ENCODE data around the gene ENOX1.

DNA sequence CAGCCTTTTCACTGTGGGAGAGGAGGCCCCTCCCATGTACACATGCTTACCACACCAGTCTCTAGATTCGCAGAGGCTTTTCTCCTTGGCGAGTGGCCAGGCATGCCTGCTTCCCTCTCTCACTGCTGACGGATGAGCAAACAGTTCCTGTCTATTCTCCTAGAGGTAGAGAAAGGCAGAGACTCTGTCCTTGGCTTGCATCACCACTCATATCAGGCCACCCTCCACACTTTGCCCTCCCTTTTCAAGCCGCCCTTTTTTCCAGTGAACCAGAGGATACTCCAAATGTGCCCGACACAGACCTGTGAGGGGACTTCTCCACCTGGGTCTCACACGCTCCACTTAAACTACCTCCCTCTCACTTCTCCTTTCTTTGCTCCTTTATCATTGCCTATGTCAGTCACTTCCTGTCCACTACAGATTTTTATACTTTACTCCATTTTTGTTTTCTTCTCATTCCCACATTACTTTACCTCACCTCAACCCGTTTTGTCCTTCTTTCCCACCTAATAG is 478.8 kb downstream of the ENOX1 start:
- TF ChIP-seq PATZ1 (CRISPR knock-in tag; IDR thresholded peaks at IDR 0.05; ENCODE audit: borderline replicate concordance) (no peak), CSRNP3 (CRISPR knock-in tag; IDR thresholded peaks at IDR 0.05) (no peak), ZC3H10 (CRISPR knock-in tag; IDR thresholded peaks at IDR 0.05) (no peak), ESRRG (CRISPR knock-in tag; IDR thresholded peaks at IDR 0.05) (no peak), RARB (CRISPR knock-in tag; IDR thresholded peaks at IDR 0.05) (no peak), ZNF8 (CRISPR knock-in tag; IDR thresholded peaks at IDR 0.05) (no peak), TCF4 (CRISPR knock-in tag; IDR thresholded peaks at IDR 0.05; ENCODE audit: borderline replicate concordance) (peak; percentile 40; the same call in 1 of the 2 replicates), ZFP30 (CRISPR knock-in tag; IDR thresholded peaks at IDR 0.05) (no peak), CSDC2 (CRISPR knock-in tag; IDR thresholded peaks at IDR 0.05) (no peak)
- TF ChIP-seq, protein P1, sequence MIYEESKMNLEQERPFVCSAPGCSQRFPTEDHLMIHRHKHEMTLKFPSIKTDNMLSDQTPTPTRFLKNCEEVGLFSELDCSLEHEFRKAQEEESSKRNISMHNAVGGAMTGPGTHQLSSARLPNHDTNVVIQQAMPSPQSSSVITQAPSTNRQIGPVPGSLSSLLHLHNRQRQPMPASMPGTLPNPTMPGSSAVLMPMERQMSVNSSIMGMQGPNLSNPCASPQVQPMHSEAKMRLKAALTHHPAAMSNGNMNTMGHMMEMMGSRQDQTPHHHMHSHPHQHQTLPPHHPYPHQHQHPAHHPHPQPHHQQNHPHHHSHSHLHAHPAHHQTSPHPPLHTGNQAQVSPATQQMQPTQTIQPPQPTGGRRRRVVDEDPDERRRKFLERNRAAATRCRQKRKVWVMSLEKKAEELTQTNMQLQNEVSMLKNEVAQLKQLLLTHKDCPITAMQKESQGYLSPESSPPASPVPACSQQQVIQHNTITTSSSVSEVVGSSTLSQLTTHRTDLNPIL (CRISPR knock-in tag; IDR thresholded peaks at IDR 0.05; ENCODE audit: low read depth): no peak
